HL-60 (cell line): ENCODE results near the gene VASN.

Experiments
- DNase-seq, 2 experiments: peaks; one replicate each; pipeline ENCODE4 v3.0.0-alpha.2; 2010 to 2020; ENCODE audit warnings: low read depth in 1 of 2, low spot score in 1 of 2
- H3K27ac ChIP-seq: fragments of 250-450 bp; sonication (Bioruptor Pico); replicated peaks from 2 replicates; pipeline ENCODE4 v1.5.1; 2020; ENCODE audit warnings: mild to moderate bottlenecking, moderate library complexity
- H3K27me3 ChIP-seq: fragments of 250-450 bp; sonication (Bioruptor Pico); 2 replicates; pipeline ENCODE4 v1.5.1; 2021; ENCODE audit warnings: mild to moderate bottlenecking, moderate library complexity; ENCODE audit not compliant: insufficient read depth, poor library complexity, severe bottlenecking
- H3K4me3 ChIP-seq: replicated peaks from 2 replicates; pipeline ENCODE4 v1.5.1; 2011; ENCODE audit warnings: mild to moderate bottlenecking, control low read depth, low read length; ENCODE audit not compliant: insufficient read depth
- GABPA ChIP-seq: IDR thresholded peaks from 2 replicates; pipeline ENCODE4 v1.6.1; 2012; ENCODE audit warnings: low read depth
- POLR2AphosphoS5 ChIP-seq: IDR thresholded peaks from 2 replicates; pipeline ENCODE4 v1.6.1; 2012; ENCODE audit warnings: low read depth
- REST ChIP-seq: IDR thresholded peaks from 2 replicates; pipeline ENCODE4 v1.6.1; 2012; ENCODE audit warnings: low read depth; ENCODE audit not compliant: insufficient replicate concordance
- SPI1 ChIP-seq: IDR thresholded peaks from 2 replicates; pipeline ENCODE4 v1.6.1; 2012; ENCODE audit warnings: low read depth, mild to moderate bottlenecking, borderline replicate concordance
- TF ChIP-seq, protein P1 (sequence below): IDR thresholded peaks from one replicate; pipeline ENCODE4 v1.5.1; 2011; ENCODE audit warnings: low read length, control low read depth, inconsistent platforms; ENCODE audit not compliant: insufficient read depth

The VASN gene

DNA sequence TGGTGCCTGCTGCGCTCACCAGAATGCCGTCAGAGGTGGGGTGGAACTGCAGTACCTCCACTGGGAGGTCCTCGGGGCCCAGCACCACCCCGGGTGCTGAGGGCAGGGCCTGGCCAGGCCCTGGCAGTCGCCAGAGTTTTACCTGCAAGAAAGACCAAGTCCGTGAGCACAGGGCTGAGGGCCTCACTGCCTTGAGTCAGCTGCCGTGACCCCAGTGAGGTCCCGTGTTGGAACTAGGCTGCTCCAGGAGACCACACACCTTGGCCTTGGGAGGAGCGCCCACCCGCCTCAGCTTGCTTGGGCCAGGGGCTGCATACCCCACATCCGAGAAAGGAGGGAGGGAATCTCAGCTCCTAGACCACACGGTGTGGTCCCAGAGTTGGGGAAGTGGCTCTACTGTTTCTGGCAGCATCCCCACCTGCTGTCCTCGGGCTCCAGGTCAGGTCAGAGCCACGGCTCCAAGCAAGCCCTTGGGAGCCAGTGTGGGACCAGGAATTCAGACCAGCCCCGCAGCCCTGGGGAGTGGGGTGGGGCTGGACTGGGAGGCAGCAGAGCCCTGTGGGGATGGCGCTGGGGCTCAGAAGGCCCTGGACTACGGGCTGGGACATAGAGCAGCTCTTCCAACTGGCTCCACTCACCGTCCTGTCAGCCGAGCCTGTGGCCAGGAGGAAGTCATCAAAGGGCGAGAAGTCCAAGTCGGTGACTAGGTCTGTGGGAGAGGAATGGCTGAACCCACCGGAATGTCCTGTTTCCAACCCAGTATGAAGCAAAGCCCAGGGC is 36.1 kb downstream of the VASN start:
- no peak for DNase-seq

GRCh38 chr16:4408323-4408690 is 36.7 kb downstream of the VASN start:
- no peak overlapping the region for H3K4me3 ChIP-seq
- no peaks in the 10 kb centered on the region for H3K27me3 ChIP-seq
- DNase-seq = no peak
- no peak overlapping the region for H3K27ac ChIP-seq
- TF ChIP-seq, protein P1, sequence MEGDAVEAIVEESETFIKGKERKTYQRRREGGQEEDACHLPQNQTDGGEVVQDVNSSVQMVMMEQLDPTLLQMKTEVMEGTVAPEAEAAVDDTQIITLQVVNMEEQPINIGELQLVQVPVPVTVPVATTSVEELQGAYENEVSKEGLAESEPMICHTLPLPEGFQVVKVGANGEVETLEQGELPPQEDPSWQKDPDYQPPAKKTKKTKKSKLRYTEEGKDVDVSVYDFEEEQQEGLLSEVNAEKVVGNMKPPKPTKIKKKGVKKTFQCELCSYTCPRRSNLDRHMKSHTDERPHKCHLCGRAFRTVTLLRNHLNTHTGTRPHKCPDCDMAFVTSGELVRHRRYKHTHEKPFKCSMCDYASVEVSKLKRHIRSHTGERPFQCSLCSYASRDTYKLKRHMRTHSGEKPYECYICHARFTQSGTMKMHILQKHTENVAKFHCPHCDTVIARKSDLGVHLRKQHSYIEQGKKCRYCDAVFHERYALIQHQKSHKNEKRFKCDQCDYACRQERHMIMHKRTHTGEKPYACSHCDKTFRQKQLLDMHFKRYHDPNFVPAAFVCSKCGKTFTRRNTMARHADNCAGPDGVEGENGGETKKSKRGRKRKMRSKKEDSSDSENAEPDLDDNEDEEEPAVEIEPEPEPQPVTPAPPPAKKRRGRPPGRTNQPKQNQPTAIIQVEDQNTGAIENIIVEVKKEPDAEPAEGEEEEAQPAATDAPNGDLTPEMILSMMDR = no peak
- TF ChIP-seq POLR2AphosphoS5 (no peak), REST (no peak), SPI1 (no peak)

More for the DNA sequence above, 36.1 kb downstream of the VASN start:
- no peak for TF ChIP-seq GABPA
- no peak for TF ChIP-seq REST
- no peak for TF ChIP-seq POLR2AphosphoS5
- no peak for TF ChIP-seq SPI1
- TF ChIP-seq, protein P1 = no peak
- Histone ChIP-seq H3K27ac (no peak overlapping the region), H3K4me3 (no peak overlapping the region), H3K27me3 (no peaks in the 10 kb centered on the region)

DNA sequence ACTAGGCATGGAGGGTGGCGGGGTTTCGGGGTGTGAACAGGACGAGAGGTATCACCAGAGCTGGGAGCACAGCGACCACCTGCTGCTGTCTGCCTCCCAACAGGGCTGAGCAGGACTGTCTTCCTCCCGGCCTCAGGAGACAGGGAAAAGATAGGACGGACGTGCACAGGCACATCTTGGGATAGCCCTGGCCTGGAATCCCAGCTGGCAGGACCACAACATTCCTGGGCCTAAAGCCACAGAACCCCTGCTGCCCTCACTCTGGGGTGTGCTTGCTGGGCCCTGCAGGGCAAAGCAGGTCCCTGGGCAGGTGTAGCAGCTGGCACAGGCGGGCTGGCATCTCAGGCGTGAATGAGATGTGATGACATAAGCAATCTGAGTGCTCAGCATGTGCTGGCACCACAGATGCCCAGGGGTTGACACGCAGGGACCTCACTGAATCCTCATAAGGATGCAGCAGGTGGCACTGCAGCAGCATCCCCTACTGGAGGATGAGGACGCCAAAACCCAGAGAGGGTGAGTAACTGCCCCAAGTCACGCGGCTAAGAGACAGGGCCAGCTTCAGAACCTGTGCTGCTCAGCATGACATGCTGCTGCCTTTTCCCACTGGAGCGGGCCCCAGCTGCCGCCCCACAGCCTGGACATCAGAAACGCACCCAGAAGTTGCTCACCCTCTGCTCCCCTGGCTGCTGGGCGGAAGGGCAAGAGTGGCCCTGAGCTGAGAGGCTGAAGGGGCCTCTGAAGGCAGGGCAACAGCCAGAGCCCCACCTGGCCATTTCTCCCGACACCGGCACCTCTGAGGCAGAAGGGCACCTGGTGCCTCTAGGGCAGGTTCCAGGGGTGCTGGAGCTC is 37.7 kb downstream of the VASN start:
- no peaks in the 10 kb centered on the region for H3K27me3 ChIP-seq

More for the DNA sequence above, 37.7 kb downstream of the VASN start:
- DNase-seq = no peak
- Histone ChIP-seq H3K27ac (no peak overlapping the region), H3K4me3 (no peak overlapping the region)
- no peak for TF ChIP-seq GABPA
- TF ChIP-seq POLR2AphosphoS5 = no peak
- TF ChIP-seq REST = no peak
- TF ChIP-seq, protein P1 = no peak
- TF ChIP-seq SPI1 = no peak
